Neuronal stem cell (in vitro differentiated cells): ENCODE results near the gene LRRC4.

Experiments used
- DNase-seq: peaks from one replicate; pipeline ENCODE4 v3.0.0-alpha.2; 2013; ENCODE audit warnings: low spot score
- H2AFZ ChIP-seq: one replicate; pipeline ENCODE4 v1.6.1; 2013; ENCODE audit warnings: mild to moderate bottlenecking, low read length, inconsistent platforms
- H2AK5ac ChIP-seq: 2 replicates; pipeline ENCODE4 v1.6.1; 2013; ENCODE audit warnings: low read depth, mild to moderate bottlenecking, inconsistent platforms, low read length, moderate library complexity, mixed read lengths
- H2BK120ac ChIP-seq: 2 replicates; pipeline ENCODE4 v1.6.1; 2013; ENCODE audit warnings: low read depth, mild to moderate bottlenecking, inconsistent platforms, low read length, moderate library complexity, mixed read lengths
- H2BK12ac ChIP-seq: one replicate; pipeline ENCODE4 v1.6.1; 2013; ENCODE audit warnings: low read length, inconsistent platforms
- H2BK15ac ChIP-seq: 2 replicates; pipeline ENCODE4 v1.6.1; 2013; ENCODE audit warnings: mild to moderate bottlenecking, low read length, inconsistent platforms, mixed read lengths
- H2BK5ac ChIP-seq: one replicate; pipeline ENCODE4 v1.6.1; 2013; ENCODE audit warnings: inconsistent platforms, mild to moderate bottlenecking, low read length, moderate library complexity
- H3K14ac ChIP-seq: one replicate; pipeline ENCODE4 v1.6.1; 2013; ENCODE audit warnings: low read length, inconsistent platforms
- H3K18ac ChIP-seq: 2 replicates; pipeline ENCODE4 v1.6.1; 2013; ENCODE audit warnings: low read length, inconsistent platforms
- H3K23ac ChIP-seq: 2 replicates; pipeline ENCODE4 v1.6.1; 2013; ENCODE audit warnings: low read depth, mild to moderate bottlenecking, mixed read lengths, low read length, inconsistent platforms; ENCODE audit not compliant: poor library complexity
- H3K27ac ChIP-seq: replicated peaks from 3 replicates; pipeline ENCODE4 v1.5.1; 2013; ENCODE audit warnings: low read length, inconsistent platforms
- H3K27me3 ChIP-seq, 3 experiments: 2 replicates each; pipeline ENCODE4 v1.6.1; 2013; ENCODE audit warnings: low read length in 3 of 3, mild to moderate bottlenecking in 2 of 3, inconsistent platforms in 1 of 3, low read depth in 1 of 3, mixed read lengths in 1 of 3, moderate library complexity in 1 of 3; ENCODE audit not compliant: control insufficient read depth in 3 of 3, insufficient read depth in 3 of 3
- H3K36me3 ChIP-seq, 2 donors: replicated peaks in 1 of 2; 2 replicates each; pipeline ENCODE4 v1.6.1; 2013; ENCODE audit warnings: low read length in 2 of 2; ENCODE audit not compliant: control insufficient read depth in 2 of 2, insufficient read depth in 2 of 2
- H3K4ac ChIP-seq: 2 replicates; pipeline ENCODE4 v1.6.1; 2013; ENCODE audit warnings: inconsistent platforms, mild to moderate bottlenecking, low read length, moderate library complexity
- H3K4me1 ChIP-seq, 2 donors: 1 replicate in 1 of 2; 2 replicates in 1 of 2; pipeline ENCODE4 v1.6.1; 2013; ENCODE audit warnings: low read length in 2 of 2, low read depth in 1 of 2; ENCODE audit not compliant: control insufficient read depth in 2 of 2, insufficient read depth in 1 of 2
- H3K4me2 ChIP-seq: one replicate; pipeline ENCODE4 v1.6.1; 2013; ENCODE audit warnings: mild to moderate bottlenecking, low read length, inconsistent platforms; ENCODE audit not compliant: insufficient read depth, poor library complexity, severe bottlenecking
- H3K4me3 ChIP-seq, 2 donors: 2 replicates each; pipeline ENCODE4 v1.5.1; 2013; ENCODE audit warnings: low read length in 2 of 2, mild to moderate bottlenecking in 2 of 2, inconsistent platforms in 1 of 2, moderate library complexity in 1 of 2
- H3K79me1 ChIP-seq: one replicate; pipeline ENCODE4 v1.6.1; 2013; ENCODE audit warnings: low read depth, mild to moderate bottlenecking, inconsistent platforms, low read length, moderate library complexity
- H3K9ac ChIP-seq: one replicate; pipeline ENCODE4 v1.6.1; 2013; ENCODE audit warnings: mild to moderate bottlenecking, low read depth, low read length, inconsistent platforms; ENCODE audit not compliant: poor library complexity
- H3K9me3 ChIP-seq, 2 donors: replicated peaks in 1 of 2; 2 replicates each; pipeline versions ENCODE3 to v1.6.1; 2013; ENCODE audit warnings: low read length in 2 of 2, mild to moderate bottlenecking in 2 of 2, inconsistent platforms in 1 of 2, low read depth in 1 of 2, mixed read lengths in 1 of 2, moderate library complexity in 1 of 2; ENCODE audit not compliant: control insufficient read depth in 2 of 2, insufficient read depth in 1 of 2
- H4K8ac ChIP-seq: one replicate; pipeline ENCODE4 v1.6.1; 2013; ENCODE audit warnings: low read depth, mild to moderate bottlenecking, inconsistent platforms, low read length, moderate library complexity
- H4K91ac ChIP-seq: one replicate; pipeline ENCODE4 v1.6.1; 2013; ENCODE audit warnings: low read length, low read depth, mild to moderate bottlenecking, inconsistent platforms; ENCODE audit not compliant: poor library complexity
- WGBS, 2 donors: extraction: QIAGEN DNeasy Blood & Tissue Kit; methylation state at CpG; one replicate each; pipeline ENCODE4 v1.1.7; 2013; ENCODE audit warnings: missing lambda C conversion rate in 2 of 2, mixed read lengths in 1 of 2; ENCODE audit not compliant: insufficient read length in 2 of 2, insufficient replicate concordance in 1 of 2; ENCODE audit errors: extremely low coverage in 2 of 2; 5-methylcytosine and 5-hydroxymethylcytosine counted together

The LRRC4 gene

DNA sequence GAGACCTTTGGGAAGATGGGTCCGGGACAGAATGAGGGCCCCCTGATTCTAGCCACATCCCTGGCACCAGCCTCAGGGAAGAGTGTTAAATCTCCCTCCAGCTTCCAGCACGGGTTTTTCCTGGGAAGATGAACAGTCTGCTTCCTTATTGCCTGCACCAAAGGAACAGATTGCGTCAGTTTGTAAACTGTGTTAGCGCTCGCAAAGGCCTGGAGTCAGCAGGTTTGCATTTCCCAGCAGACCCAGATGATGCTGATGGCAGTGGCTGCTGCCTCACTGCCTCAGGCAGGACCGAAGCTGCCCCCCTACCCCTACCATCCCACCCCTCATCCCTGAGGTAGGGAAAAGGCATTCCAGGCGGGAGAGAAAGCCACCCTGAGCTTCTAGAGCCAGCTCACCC is 34.6 kb upstream of the LRRC4 start:
- Histone ChIP-seq H2BK5ac (no peak overlapping the region), H3K18ac (no peak overlapping the region), H3K4me3 (no peak overlapping the region), H3K23ac (no peak overlapping the region), H3K14ac (no peak overlapping the region), H3K4me2 (no peak overlapping the region), H2AK5ac (no peak overlapping the region), H3K36me3 (no peaks in the 10 kb centered on the region), H3K79me1 (no peaks in the 10 kb centered on the region), H3K27ac (no peak overlapping the region), H2BK120ac (no peak overlapping the region), H3K4ac (no peak overlapping the region), H2BK15ac (no peak overlapping the region), H3K4me1 (peaks cover 6 to 19% of the 10 kb centered on the region in 2 donors), H3K27me3 (no peaks in the 10 kb centered on the region), H3K9me3 (no peaks in the 10 kb centered on the region), H3K9ac (no peak overlapping the region), H2AFZ (no peak overlapping the region), H2BK12ac (no peak overlapping the region), H4K91ac (no peak overlapping the region), H4K8ac (no peak overlapping the region)
- no peak for DNase-seq
- WGBS, 2 donors, result no CpG with 5 or more reads among the region's 7 CpGs

DNA sequence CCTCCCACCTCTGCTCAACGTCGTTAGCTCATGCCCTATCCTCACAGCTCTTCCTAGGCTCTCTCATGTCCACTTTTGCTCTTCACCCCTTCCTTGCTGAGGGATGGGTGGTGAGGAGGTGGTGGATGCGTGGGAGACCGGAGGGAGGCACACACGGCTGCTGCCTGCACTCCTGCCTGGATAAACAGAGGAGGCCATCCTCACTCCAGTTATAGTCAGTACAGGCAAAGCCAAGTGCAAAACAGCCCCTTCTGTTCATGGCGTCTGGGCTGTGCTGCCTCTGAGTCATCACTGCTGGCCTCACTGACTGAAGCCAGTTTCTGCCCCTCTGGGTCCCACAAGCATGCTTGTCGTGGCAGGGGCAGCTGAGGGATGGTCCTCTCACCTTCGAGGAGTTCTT is 31.9 kb upstream of the LRRC4 start:
- Histone ChIP-seq H3K4me3 (no peak overlapping the region), H3K9me3 (no peaks in the 10 kb centered on the region), H4K8ac (no peak overlapping the region), H4K91ac (no peak overlapping the region), H3K27ac (no peak overlapping the region), H3K27me3 (no peaks in the 10 kb centered on the region), H3K14ac (no peak overlapping the region), H3K23ac (peak overlapping the region; percentile 8), H2BK120ac (no peak overlapping the region), H3K9ac (peak overlapping the region; percentile 9), H2AFZ (no peak overlapping the region), H3K79me1 (no peaks in the 10 kb centered on the region), H2BK15ac (peak overlapping the region; percentile 20), H3K18ac (peak overlapping the region; percentile 4), H2BK5ac (peak overlapping the region; percentile 21), H3K4ac (no peak overlapping the region), H2AK5ac (peak overlapping the region; percentile 40), H2BK12ac (no peak overlapping the region), H3K4me2 (no peak overlapping the region), H3K4me1 (peaks cover 16 to 34% of the 10 kb centered on the region in 2 donors), H3K36me3 (no peaks in the 10 kb centered on the region)
- DNase-seq, result no peak
- WGBS, 2 donors, result no CpG with 5 or more reads among the region's 8 CpGs

DNA sequence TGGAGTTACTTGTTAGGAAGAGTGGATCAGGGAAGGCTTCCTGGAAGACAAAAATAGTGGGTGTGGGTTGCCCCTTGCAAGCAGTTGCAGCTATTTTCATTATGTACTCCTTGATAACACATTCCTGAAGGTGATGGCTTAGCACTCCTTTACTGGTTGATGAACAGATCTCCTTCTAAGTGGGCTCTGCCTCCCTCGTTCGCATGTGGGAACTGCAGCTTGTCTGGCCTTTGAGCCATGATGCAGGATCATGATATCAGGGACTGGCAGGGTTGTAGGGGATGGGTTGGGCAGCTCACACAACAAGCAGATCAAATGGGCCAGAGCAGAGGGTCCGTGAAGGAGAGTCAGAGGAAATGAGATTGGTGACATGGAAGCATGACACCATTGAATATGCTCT is 28.8 kb upstream of the LRRC4 start:
- no peak overlapping the region for H3K9ac ChIP-seq
- H3K9me3 ChIP-seq, result no peaks in the 10 kb centered on the region
- H3K27ac ChIP-seq, result no peak overlapping the region
- H3K23ac ChIP-seq, result no peak overlapping the region
- H3K14ac ChIP-seq, result no peak overlapping the region
- H3K79me1 ChIP-seq, result no peaks in the 10 kb centered on the region
- no peak overlapping the region for H3K4me2 ChIP-seq
- no CpG with 5 or more reads among the region's 3 CpGs for WGBS, 2 donors
- H2BK120ac ChIP-seq, result no peak overlapping the region
- no peak overlapping the region for H2BK15ac ChIP-seq
- no peak overlapping the region for H2AK5ac ChIP-seq
- no peak overlapping the region for H3K18ac ChIP-seq
- H2BK12ac ChIP-seq, result no peak overlapping the region
- H4K8ac ChIP-seq, result no peak overlapping the region
- H3K27me3 ChIP-seq, result no peaks in the 10 kb centered on the region
- H3K4ac ChIP-seq, result no peak overlapping the region
- H3K4me1 ChIP-seq, result peaks cover 16 to 31% of the 10 kb centered on the region in 2 donors
- DNase-seq, result no peak
- no peak overlapping the region for H4K91ac ChIP-seq
- H2BK5ac ChIP-seq, result no peak overlapping the region
- H3K36me3 ChIP-seq, result no peaks in the 10 kb centered on the region
- no peak overlapping the region for H3K4me3 ChIP-seq
- no peak overlapping the region for H2AFZ ChIP-seq

DNA sequence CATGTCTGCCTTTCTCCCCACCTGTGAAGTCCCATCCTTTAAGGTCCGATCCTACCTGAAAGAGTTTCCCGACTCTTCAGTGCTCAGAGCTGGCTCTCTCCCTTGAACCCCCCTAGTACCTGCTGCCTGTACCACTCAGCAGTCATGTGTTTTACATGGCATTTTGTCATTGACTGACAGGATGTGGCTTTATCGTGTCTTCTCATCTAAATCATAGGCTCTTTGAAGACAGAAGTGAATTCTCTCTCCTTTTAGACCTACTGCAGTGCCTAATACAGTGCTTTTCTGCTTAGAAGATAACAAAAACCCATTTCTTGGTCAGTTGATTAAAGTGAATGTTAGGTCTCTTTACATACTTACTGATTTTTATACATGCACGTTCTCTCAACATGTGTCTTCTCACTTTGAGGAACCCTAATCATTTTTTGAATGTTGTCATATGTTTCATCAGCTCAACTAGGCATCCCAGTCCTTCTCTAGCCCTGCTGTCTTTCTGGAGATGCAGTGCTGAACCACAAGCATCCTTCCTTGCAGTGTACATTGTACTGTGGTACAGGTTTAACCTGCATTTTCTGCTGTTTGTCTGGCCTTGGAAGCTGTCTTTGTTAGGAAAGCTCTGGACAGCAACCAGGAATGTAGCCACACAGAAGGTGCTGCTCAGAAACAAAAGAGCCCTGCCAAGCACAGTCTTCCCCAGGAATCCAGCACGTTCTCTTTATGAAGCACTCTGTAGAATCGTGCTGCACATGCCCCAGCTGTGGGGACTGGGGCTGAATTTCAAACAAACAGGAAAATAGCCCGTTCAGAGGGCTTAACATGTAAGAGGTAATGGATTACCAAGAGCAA is 28.1 kb upstream of the LRRC4 start:
- Histone ChIP-seq H3K4me1 (peaks cover 16 to 31% of the 10 kb centered on the region in 2 donors), H3K23ac (no peak overlapping the region), H2BK5ac (no peak overlapping the region), H4K8ac (no peak overlapping the region), H3K4me2 (no peak overlapping the region), H2AK5ac (no peak overlapping the region), H3K9ac (no peak overlapping the region), H2BK120ac (no peak overlapping the region), H4K91ac (no peak overlapping the region), H3K4ac (no peak overlapping the region), H2AFZ (no peak overlapping the region), H3K36me3 (no peaks in the 10 kb centered on the region), H3K14ac (no peak overlapping the region), H2BK12ac (no peak overlapping the region), H2BK15ac (no peak overlapping the region), H3K18ac (no peak overlapping the region), H3K27me3 (no peaks in the 10 kb centered on the region), H3K79me1 (no peaks in the 10 kb centered on the region), H3K27ac (no peak overlapping the region), H3K9me3 (no peaks in the 10 kb centered on the region), H3K4me3 (no peak overlapping the region)
- peak; percentile 49 for DNase-seq
- WGBS, 2 donors, result no CpG with 5 or more reads among the region's 7 CpGs
